Hepatocyte (in vitro differentiated cells): Measurements from ENCODE around the gene CD93.
A peak's percentile ranks its signal among the peaks of the same experiment; 100 is the strongest.

Experiments used
- CTCF ChIP-seq: fragments of 200-600 bp; sonication (generic); IDR thresholded peaks from 2 replicates; pipeline ENCODE4 v1.5.1; 2016; ENCODE audit warnings: antibody characterized with exemption, mild to moderate bottlenecking; ENCODE audit not compliant: poor library complexity
- EZH2 ChIP-seq: fragments of 200-600 bp; sonication (generic); IDR thresholded peaks from 2 replicates; pipeline ENCODE4 v1.6.1; 2016; ENCODE audit warnings: antibody characterized with exemption, mild to moderate bottlenecking, borderline replicate concordance
- EZH2phosphoT487 ChIP-seq: fragments of 200-600 bp; sonication (generic); IDR thresholded peaks from one replicate; pipeline ENCODE4 v1.6.1; 2018; ENCODE audit warnings: antibody characterized with exemption, mild to moderate bottlenecking, low read depth, moderate library complexity; ENCODE audit not compliant: unreplicated experiment, severe bottlenecking

GRCh38 chr20:23050847-23051627 lies 35.1 kb downstream of the CD93 start:
- TF ChIP-seq CTCF (peak; percentile 94), EZH2 (no peak), EZH2phosphoT487 (no peak)
